Colonic mucosa (tissue), 4 donors: ENCODE data around the gene PRDM1. TPM values are rescaled to one million over a fixed set of nuclear protein-coding genes. Genes with fewer than 3 reads are reported as not detected.
A peak's percentile ranks its signal among the peaks of the same experiment; 100 is the strongest.

Experiments
- DNase-seq: peaks from one replicate; pipeline ENCODE4 v3.0.0-alpha.2; 2020
- H3K27ac ChIP-seq: fragments of 200-600 bp; one replicate; pipeline ENCODE4 v1.8.0; 2021
- H3K27me3 ChIP-seq: fragments of 200-600 bp; one replicate; pipeline ENCODE4 v1.8.0; 2021
- H3K36me3 ChIP-seq: fragments of 200-600 bp; one replicate; pipeline ENCODE4 v1.8.0; 2021
- H3K4me1 ChIP-seq: fragments of 200-600 bp; one replicate; pipeline ENCODE4 v1.8.0; 2021; ENCODE audit warnings: mild to moderate bottlenecking
- H3K4me3 ChIP-seq: fragments of 200-600 bp; one replicate; pipeline ENCODE4 v1.8.0; 2021
- H3K9ac ChIP-seq, 2 donors: one replicate each; pipeline ENCODE4 v1.7.0; 2013; ENCODE audit warnings: control low read depth in 2 of 2, low read depth in 2 of 2, low read length in 2 of 2
- H3K9me3 ChIP-seq: fragments of 200-600 bp; one replicate; pipeline ENCODE4 v1.8.0; 2021
- CTCF ChIP-seq: fragments of 200-600 bp; IDR thresholded peaks from one replicate; pipeline ENCODE4 v1.8.0; 2022; ENCODE audit warnings: antibody characterized with exemption, mild to moderate bottlenecking
- intact Hi-C: fragments of 100-400 bp; cut with DNase I; formaldehyde crosslinking; loops from one replicate; pipeline ENCODE4 v1.14.1; 2022
- total RNA-seq, 2 donors: library from RNA; stranded (reverse); fragmentation: NEBNext Ultra II Directional in 1 of 2; extraction: Animal tissue kit (Norgen Biotek cat#: 25700) in 1 of 2; gene quantifications; one replicate each; pipeline ENCODE4 v1.2.1, GENCODE V29; 2021
- donor health status: healthy.
- donor health status: DM: no; HTN: no; CAD: no.
- donor health status: DM: no; HTN: no; CAD: no.

Gene PRDM1
- total RNA-seq, 2 donors from 2014 or later: 7.2 to 17.6 TPM

- DNase-seq: no peak
- H3K9ac ChIP-seq: no peak overlapping the region
- H3K36me3 ChIP-seq: no peaks in the 10 kb centered on the region
- H3K9me3 ChIP-seq: no peaks in the 10 kb centered on the region
- intact Hi-C loops: no loop called here
- H3K27ac ChIP-seq: peak overlapping the region; percentile 19
- no peak overlapping the region for H3K4me3 ChIP-seq
- no peak for TF ChIP-seq CTCF
- H3K4me1 ChIP-seq: no peaks in the 10 kb centered on the region
- no peaks in the 10 kb centered on the region for H3K27me3 ChIP-seq
Observed at GRCh38 chr6:106102034-106102433, 15.9 kb downstream of the PRDM1 start.

- intact Hi-C loops: no loop called here
- Histone ChIP-seq H3K27me3 (no peaks in the 10 kb centered on the region), H3K9ac (peak overlapping the region; percentile 52 to 53), H3K36me3 (no peaks in the 10 kb centered on the region), H3K4me3 (peak overlapping the region; percentile 2), H3K27ac (peak overlapping the region; percentile 28), H3K9me3 (no peaks in the 10 kb centered on the region), H3K4me1 (no peaks in the 10 kb centered on the region)
- no peak for DNase-seq
- TF ChIP-seq CTCF: no peak
Observed at GRCh38 chr6:106102967-106103727, 17.0 kb downstream of the PRDM1 start.

DNA sequence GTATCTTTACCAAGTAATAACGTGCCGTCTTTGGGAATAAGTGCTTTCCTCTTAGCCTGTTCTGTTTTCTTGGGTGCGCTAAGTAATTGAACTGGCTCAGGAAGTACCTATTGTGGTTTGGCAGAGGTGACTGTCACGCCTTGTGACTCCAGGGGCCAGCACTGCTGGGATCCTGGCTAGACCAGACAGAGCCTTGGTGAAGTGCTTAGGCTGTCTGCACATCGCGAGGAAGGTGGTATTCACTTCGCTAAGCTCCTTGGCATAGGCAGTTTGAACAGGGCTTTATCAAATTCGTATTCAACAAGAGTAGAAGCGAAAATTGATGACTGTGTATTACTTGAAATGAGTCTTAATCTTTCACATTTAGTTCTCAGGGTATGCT is 17.6 kb downstream of the PRDM1 start:
- H3K4me1 ChIP-seq: no peaks in the 10 kb centered on the region
- no peak for TF ChIP-seq CTCF
- peak overlapping the region; percentile 52 to 53 for H3K9ac ChIP-seq
- no peaks in the 10 kb centered on the region for H3K27me3 ChIP-seq
- intact Hi-C loops: no loop called here
- peak overlapping the region; percentile 28 for H3K27ac ChIP-seq
- peak; percentile 51 for DNase-seq
- H3K4me3 ChIP-seq: peak overlapping the region; percentile 2
- no peaks in the 10 kb centered on the region for H3K9me3 ChIP-seq
- no peaks in the 10 kb centered on the region for H3K36me3 ChIP-seq

DNA sequence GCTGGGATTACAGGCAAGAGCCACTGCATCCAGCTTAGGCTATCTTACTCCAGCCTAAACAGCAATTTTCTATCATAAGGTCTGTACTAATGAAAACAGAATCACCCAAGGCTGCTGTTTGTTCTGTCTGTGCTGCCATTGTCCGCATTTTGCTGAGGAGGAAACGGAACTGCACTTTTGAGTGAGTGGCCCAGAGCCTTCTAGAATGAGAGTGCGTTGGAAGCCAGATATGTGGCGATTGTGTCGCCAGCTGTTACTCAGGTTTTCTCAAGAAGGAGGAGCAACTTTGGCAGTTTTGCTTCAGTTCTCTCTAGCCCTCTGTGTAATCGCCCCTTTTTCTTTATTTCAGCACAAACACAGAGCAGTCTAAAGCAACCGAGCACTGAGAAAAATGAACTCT is 18.3 kb downstream of the PRDM1 start:
- H3K4me1 ChIP-seq: peaks cover 2% of the 10 kb centered on the region
- no peaks in the 10 kb centered on the region for H3K36me3 ChIP-seq
- H3K27ac ChIP-seq: no peak overlapping the region
- DNase-seq: no peak
- no peak for TF ChIP-seq CTCF
- H3K9me3 ChIP-seq: no peaks in the 10 kb centered on the region
- intact Hi-C loops: no loop called here
- H3K4me3 ChIP-seq: no peak overlapping the region
- no peaks in the 10 kb centered on the region for H3K27me3 ChIP-seq
- H3K9ac ChIP-seq: no peak overlapping the region

DNA sequence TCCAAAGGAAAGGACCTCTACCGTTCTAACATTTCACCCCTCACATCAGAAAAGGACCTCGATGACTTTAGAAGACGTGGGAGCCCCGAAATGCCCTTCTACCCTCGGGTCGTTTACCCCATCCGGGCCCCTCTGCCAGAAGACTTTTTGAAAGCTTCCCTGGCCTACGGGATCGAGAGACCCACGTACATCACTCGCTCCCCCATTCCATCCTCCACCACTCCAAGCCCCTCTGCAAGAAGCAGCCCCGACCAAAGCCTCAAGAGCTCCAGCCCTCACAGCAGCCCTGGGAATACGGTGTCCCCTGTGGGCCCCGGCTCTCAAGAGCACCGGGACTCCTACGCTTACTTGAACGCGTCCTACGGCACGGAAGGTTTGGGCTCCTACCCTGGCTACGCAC is 18.8 kb downstream of the PRDM1 start:
- DNase-seq: no peak
- intact Hi-C loops: no loop called here
- no peaks in the 10 kb centered on the region for H3K9me3 ChIP-seq
- H3K9ac ChIP-seq: no peak overlapping the region
- H3K4me3 ChIP-seq: no peak overlapping the region
- peaks cover 5% of the 10 kb centered on the region for H3K4me1 ChIP-seq
- no peak overlapping the region for H3K27ac ChIP-seq
- H3K36me3 ChIP-seq: no peaks in the 10 kb centered on the region
- TF ChIP-seq CTCF: no peak
- no peaks in the 10 kb centered on the region for H3K27me3 ChIP-seq
